ENCODE data around the gene MALL.
"Not testable (repeated sequence)": the region's sequence is repeated elsewhere in the genome, so short reads cannot be mapped to it uniquely, and the experiment has no call there.

Gene MALL

GRCh38 chr2:110097506-110098220 is 18.0 kb downstream of the MALL start:
- DNase-seq, result no peak

GRCh38 chr2:110095994-110096633 is 19.5 kb downstream of the MALL start:
- DNase-seq, result no peak

DNA sequence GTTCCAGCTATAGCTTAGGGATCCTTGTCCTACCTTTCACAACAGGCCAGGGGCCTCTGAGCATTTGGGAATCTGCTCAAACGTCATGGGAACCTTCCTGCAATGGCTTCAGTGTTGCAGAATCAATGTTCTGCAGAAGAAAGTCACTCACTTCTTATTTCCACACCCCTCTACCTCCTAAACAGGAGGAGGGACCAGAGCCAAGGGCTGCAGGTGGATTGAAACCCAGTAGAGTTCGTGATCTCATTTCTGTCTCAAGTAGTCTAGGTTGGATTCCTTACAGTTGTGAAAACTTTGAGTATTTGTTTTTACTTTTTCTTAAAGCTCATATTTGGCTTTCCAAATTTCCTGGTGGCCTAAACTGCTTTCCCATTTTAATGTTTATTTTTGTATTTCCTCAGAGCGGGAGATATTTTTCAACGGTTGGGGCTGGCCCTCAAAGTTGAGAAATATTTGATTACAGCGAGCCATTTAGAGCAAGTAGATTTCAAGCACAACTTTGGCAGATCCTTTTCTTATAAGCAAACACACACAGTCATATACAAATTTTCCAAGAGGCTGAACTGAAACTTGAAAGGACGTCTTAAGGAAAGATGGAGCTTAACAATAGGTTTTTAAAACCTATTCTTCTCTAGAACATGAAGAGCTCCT is 20.6 kb downstream of the MALL start:
- not testable (repeated sequence) for DNase-seq

- not testable (repeated sequence) for DNase-seq
Measured at GRCh38 chr2:110093924-110094323, 21.7 kb downstream of the MALL start.

GRCh38 chr2:110090164-110090563 is 25.5 kb downstream of the MALL start:
- not testable (repeated sequence) for DNase-seq

- DNase-seq, result not testable (repeated sequence)
Measured at GRCh38 chr2:110083757-110084156, 31.9 kb downstream of the MALL start.

GRCh38 chr2:110083162-110083561 is 32.5 kb downstream of the MALL start:
- not testable (repeated sequence) for DNase-seq

- not testable (repeated sequence) for DNase-seq
Measured at GRCh38 chr2:110078104-110078503, 37.5 kb downstream of the MALL start.

GRCh38 chr2:110075896-110076295 is 39.7 kb downstream of the MALL start:
- DNase-seq, result not testable (repeated sequence)

DNA sequence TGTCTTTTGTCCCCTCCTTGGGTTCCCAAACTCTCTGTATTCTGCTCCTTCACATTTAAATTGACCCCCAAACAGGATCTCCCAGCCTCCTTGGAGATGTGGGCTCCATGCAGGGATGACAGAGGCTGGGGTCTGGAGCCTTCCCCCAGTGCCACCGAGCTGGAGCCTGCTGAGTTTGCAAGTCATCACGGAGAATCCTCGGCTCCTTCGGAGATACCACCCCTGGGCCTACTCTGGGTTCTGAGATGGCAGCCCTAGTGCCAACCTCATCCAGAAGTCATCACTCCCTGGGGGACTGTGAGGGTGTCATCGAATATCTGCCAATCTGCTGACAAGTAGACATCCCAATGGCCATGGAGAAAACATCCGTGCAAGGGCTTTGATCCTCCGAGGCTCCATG is 45.8 kb downstream of the MALL start:
- DNase-seq, result not testable (repeated sequence)

GRCh38 chr2:110068153-110068552 is 47.5 kb downstream of the MALL start:
- DNase-seq, result not testable (repeated sequence)

GRCh38 chr2:110062332-110062731 is 53.3 kb downstream of the MALL start:
- not testable (repeated sequence) for DNase-seq

GRCh38 chr2:110060550-110060949 is 55.1 kb downstream of the MALL start:
- not testable (repeated sequence) for DNase-seq

- DNase-seq, result not testable (repeated sequence)
Measured at GRCh38 chr2:110059694-110060358, 55.8 kb downstream of the MALL start.

DNA sequence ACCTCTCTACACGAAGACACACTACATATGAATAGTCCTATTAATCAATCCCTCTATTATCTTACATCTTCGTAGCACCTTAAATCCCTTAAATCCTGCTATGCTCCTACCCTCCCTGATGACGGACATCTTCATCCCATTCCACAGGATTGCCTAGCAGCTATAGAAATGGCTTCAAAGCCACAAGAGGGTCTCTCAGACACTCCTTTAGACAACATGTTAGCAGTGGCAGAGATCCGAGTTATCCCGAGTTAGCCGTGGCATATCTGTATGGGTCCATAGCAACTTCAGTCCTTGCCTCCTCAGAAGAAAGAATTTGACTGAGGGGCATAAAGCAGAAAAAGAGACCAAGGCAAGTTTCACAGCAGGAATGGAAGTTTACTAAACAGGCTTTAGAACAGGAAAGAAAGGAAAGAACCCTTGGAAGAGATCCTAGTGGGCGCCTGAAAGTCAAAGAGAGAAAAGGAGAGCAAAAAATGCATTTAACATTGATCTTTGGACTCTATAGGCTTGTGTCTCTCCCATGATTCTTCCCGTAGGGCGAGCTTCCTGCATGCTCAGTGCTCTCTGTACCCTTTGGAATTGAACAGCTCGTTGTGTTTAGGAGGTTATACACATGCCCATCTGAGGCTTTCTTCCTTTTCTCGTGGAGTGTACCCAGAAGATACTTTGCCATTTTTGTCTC is 56.5 kb downstream of the MALL start:
- not testable (repeated sequence) for DNase-seq

DNA sequence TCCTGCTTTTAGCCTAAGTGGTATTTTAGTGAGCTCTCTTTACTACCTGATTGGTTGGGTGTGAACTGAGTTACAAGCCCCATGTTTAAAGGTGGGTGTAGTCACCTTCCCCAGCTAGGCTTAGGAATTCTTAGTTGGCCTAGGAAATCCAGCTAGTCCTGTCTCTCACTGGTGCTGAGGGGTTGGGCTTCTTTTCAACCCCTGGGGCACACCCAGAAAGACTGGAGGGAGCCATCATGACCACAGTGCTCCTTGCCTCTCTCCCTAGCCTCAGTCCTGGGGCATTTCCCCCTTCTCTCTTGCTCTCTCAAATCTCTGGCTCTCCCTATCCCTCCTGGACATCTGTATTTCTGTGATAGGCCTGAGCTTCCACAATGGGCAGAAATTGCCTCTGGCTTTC is 57.6 kb downstream of the MALL start:
- DNase-seq, result not testable (repeated sequence)

GRCh38 chr2:110055819-110056408 is 59.7 kb downstream of the MALL start:
- not testable (repeated sequence) for DNase-seq

GRCh38 chr2:110054521-110055407 is 60.9 kb downstream of the MALL start:
- DNase-seq, result not testable (repeated sequence)

DNA sequence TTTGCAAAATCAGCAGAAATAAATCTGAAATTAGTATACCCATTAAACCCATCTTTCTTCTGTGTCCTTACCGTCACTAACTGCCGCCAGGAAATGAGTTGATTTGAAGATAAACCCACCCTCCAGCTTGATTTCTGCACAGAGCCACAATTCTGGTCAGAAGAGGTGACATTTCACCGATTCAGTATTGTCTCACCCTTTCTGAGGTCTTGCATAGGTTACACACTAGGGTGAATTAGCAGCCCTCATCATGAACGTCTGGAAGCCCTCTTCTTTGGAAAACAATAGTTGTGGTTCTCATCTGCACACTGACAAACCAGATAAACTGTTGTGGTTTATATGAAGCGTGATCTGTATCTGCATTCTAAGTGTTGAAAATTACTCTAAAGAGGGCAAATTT is 61.9 kb downstream of the MALL start:
- not testable (repeated sequence) for DNase-seq

DNA sequence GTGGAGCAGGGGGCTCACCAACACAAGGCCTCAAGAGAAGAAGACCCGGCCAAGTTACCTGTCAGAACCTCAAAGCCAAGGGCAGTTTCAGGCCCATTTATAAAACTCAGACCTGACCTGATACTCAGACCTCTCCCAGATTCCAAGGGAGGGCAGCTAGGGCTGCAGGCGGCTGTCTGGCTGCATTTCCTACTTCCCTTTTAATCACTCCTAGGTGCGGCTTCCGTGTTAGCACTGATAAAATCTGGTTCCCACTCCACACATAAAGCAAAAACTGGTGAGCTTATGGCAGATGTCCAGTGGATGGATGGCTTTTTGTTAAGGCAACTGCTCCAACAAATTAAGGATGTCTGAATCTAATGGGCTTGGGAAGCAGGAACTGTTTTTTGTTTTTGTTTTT is 63.5 kb downstream of the MALL start:
- not testable (repeated sequence) for DNase-seq

DNA sequence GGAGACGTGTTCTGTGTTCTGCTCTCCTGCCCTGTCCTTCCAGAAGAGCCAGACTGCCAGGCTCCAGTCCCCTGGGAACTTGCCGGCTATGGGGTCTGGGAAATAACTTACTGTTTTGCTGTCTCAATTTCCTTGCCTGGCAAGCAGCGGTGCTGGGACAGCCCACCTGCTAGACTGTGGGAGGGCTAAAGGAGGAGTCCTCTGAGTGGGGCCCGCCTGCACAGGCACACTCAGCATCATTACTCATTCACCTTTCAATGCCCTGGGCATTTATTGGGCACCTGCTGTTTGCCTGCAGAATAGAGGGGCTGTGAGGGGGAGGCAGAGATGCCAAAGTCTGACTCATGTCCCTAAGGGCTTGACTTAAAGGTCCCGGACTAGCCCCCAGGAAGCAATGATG is 65.4 kb downstream of the MALL start:
- DNase-seq, result not testable (repeated sequence)

Data from activated CD4-positive, alpha-beta T cell treated with anti-CD3 and anti-CD28 coated beads, Interleukin-2, amount 50 U/mL, for 48 hours (primary cell).